HepG2 (cell line): ENCODE results near the gene SLC44A5. TPM values are rescaled to one million over a fixed set of nuclear protein-coding genes. Genes with fewer than 3 reads are reported as not detected.

Source experiments
- ATAC-seq: fragments of 200-7000 bp; cut with Tn5 transposase; 3 replicates; pipeline ENCODE4 v1.9.1; 2020; ENCODE audit warnings: mild to moderate bottlenecking, moderate library complexity
- BruUV-seq: library from RNA; stranded (reverse); fragments of 400-500 nt; replicated peaks from 2 replicates; lab custom pipeline; 2021; lab: Mats Ljungman, UMichigan
- CTCF ChIA-PET: fragments of 300-600 bp; formaldehyde crosslinking; extraction: SDS; loops from one replicate; lab custom pipeline; 2021; ENCODE audit warnings: low total read pairs, inconsistent platforms, low intra/inter-chr PET ratio; lab: Yijun Ruan, JAX
- POLR2A ChIA-PET: fragments of 350-600 bp; sonication (Branson Sonifier 250); formaldehyde crosslinking; loops from one replicate; lab custom pipeline; 2020; ENCODE audit warnings: antibody characterized with exemption, inconsistent platforms; lab: Yijun Ruan, JAX
- DNase-seq: peaks from one replicate; pipeline ENCODE4 v3.0.0-alpha.2; 2015; ENCODE audit warnings: low spot score
- FAIRE-seq: peaks from 3 replicates; lab custom pipeline; 2011; peaks lifted over from hg19 to GRCh38; lab: Jason Lieb, UNC
- H2AFZ ChIP-seq: one replicate; pipeline ENCODE4 v1.6.1; 2011; ENCODE audit warnings: low read length, inconsistent platforms
- H3K27ac ChIP-seq: fragments of 300-600 bp; 3 replicates; pipeline ENCODE4 v1.8.0; 2011; ENCODE audit warnings: mixed run types, mild to moderate bottlenecking, mixed read lengths, low read length, inconsistent platforms; ENCODE audit not compliant: insufficient read depth; ENCODE audit errors: extremely low read length
- H3K27me3 ChIP-seq, 2 experiments: fragments of 200-600 bp in 1 of 2; 2 replicates in 1 of 2; 3 replicates in 1 of 2; pipeline versions ENCODE4 v1.6.0 to v1.8.0; 2011; ENCODE audit warnings: low read length in 2 of 2, mild to moderate bottlenecking in 2 of 2, moderate library complexity in 2 of 2, inconsistent platforms in 1 of 2; ENCODE audit not compliant: insufficient read depth in 2 of 2, control insufficient read depth in 1 of 2
- H3K36me3 ChIP-seq, 2 experiments: fragments of 200-600 bp in 1 of 2; replicated peaks in 1 of 2; 2 replicates in 1 of 2; 3 replicates in 1 of 2; pipeline versions ENCODE4 v1.5.1 to v1.8.0; 2011; ENCODE audit warnings: low read length in 2 of 2, inconsistent platforms in 1 of 2; ENCODE audit not compliant: insufficient read depth in 2 of 2, control insufficient read depth in 1 of 2
- H3K4me1 ChIP-seq: 2 replicates; pipeline ENCODE4 v1.5.1; 2012; ENCODE audit warnings: low read length, inconsistent platforms; ENCODE audit not compliant: insufficient read depth
- H3K4me2 ChIP-seq: 2 replicates; pipeline ENCODE4 v1.6.0; 2011; ENCODE audit warnings: low read depth, low read length, inconsistent platforms
- H3K4me3 ChIP-seq, 3 experiments: fragments of 200-600 bp in 1 of 3; sonication (generic), shearing (Covaris generic) in 1 of 3; replicated peaks in 1 of 3; 2 replicates each; pipeline ENCODE4 v1.5.1; 2011 to 2016; ENCODE audit warnings: low read length in 3 of 3, inconsistent platforms in 2 of 3, low read depth in 2 of 3, mild to moderate bottlenecking in 2 of 3, control low read depth in 1 of 3, mixed read lengths in 1 of 3; ENCODE audit not compliant: insufficient read depth in 1 of 3
- H3K79me2 ChIP-seq: one replicate; pipeline ENCODE4 v1.6.1; 2011; ENCODE audit warnings: low read length, inconsistent platforms; ENCODE audit not compliant: insufficient read depth
- H3K9ac ChIP-seq: 2 replicates; pipeline ENCODE4 v1.6.0; 2011; ENCODE audit warnings: mild to moderate bottlenecking, low read depth, low read length, inconsistent platforms; ENCODE audit not compliant: insufficient read depth
- H3K9me3 ChIP-seq: 2 replicates; pipeline ENCODE4 v1.5.1; 2012; ENCODE audit warnings: mild to moderate bottlenecking, low read length
- H4K20me1 ChIP-seq: 2 replicates; pipeline ENCODE4 v1.6.0; 2011; ENCODE audit warnings: inconsistent platforms, mild to moderate bottlenecking, low read length, moderate library complexity; ENCODE audit not compliant: insufficient read depth
- ATF3 ChIP-seq: sonication (generic); formaldehyde crosslinking; IDR thresholded peaks from 2 replicates; pipeline ENCODE4 v1.4.0; 2020; ENCODE audit warnings: missing genetic modification reagents
- CTCF ChIP-seq: sonication (generic); formaldehyde crosslinking; IDR thresholded peaks from 2 replicates; pipeline ENCODE4 v1.5.0; 2020; ENCODE audit warnings: mild to moderate bottlenecking, missing genetic modification reagents, moderate library complexity
- FOXA1 ChIP-seq, 2 experiments: fragments of 450-650 bp in 1 of 2; sonication (generic) in 1 of 2; formaldehyde crosslinking in 1 of 2; IDR thresholded peaks; 2 replicates each; pipeline versions ENCODE4 v1.4.0 to v1.6.1; 2016 to 2020; ENCODE audit warnings: missing genetic modification reagents in 1 of 2
- HDAC1 ChIP-seq: sonication (generic); formaldehyde crosslinking; IDR thresholded peaks from 2 replicates; pipeline ENCODE4 v1.5.1; 2020; ENCODE audit warnings: mild to moderate bottlenecking, missing genetic modification reagents
- HNF4A ChIP-seq: sonication (generic); formaldehyde crosslinking; IDR thresholded peaks from 2 replicates; pipeline ENCODE4 v1.4.0; 2020; ENCODE audit warnings: missing genetic modification reagents
- HNRNPK ChIP-seq: fragments of 200-400 bp; formaldehyde crosslinking; IDR thresholded peaks from 2 replicates; pipeline ENCODE4 v1.6.1; 2018; ENCODE audit warnings: low read length, low read depth, moderate library complexity, mild to moderate bottlenecking; ENCODE audit not compliant: poor library complexity, severe bottlenecking
- KLF12 ChIP-seq: sonication (generic); formaldehyde crosslinking; IDR thresholded peaks from 2 replicates; pipeline ENCODE4 v1.4.0; 2020; ENCODE audit warnings: missing genetic modification reagents, borderline replicate concordance
- MED1 ChIP-seq: sonication (generic); formaldehyde crosslinking; IDR thresholded peaks from 2 replicates; pipeline ENCODE4 v1.4.0; 2020; ENCODE audit warnings: missing genetic modification reagents
- MIER2 ChIP-seq: IDR thresholded peaks from 2 replicates; pipeline ENCODE4 v1.6.1; 2016; ENCODE audit warnings: missing biosample characterization, missing genetic modification reagents
- MTA3 ChIP-seq: sonication (generic); formaldehyde crosslinking; IDR thresholded peaks from 2 replicates; pipeline ENCODE4 v1.4.0; 2020; ENCODE audit warnings: missing genetic modification reagents
- MTF2 ChIP-seq: sonication (generic); formaldehyde crosslinking; IDR thresholded peaks from 2 replicates; pipeline ENCODE4 v1.5.0; 2020; ENCODE audit warnings: missing genetic modification reagents, borderline replicate concordance
- MYNN ChIP-seq: sonication (generic); formaldehyde crosslinking; IDR thresholded peaks from 2 replicates; pipeline ENCODE4 v1.4.0; 2020; ENCODE audit warnings: mild to moderate bottlenecking, low read depth, missing genetic modification reagents
- TSC22D2 ChIP-seq: sonication (generic); formaldehyde crosslinking; IDR thresholded peaks from 2 replicates; pipeline ENCODE4 v1.5.1; 2020; ENCODE audit warnings: missing genetic modification reagents, mild to moderate bottlenecking, borderline replicate concordance
- ZNF484 ChIP-seq: sonication (generic); formaldehyde crosslinking; IDR thresholded peaks from 2 replicates; pipeline ENCODE4 v1.5.1; 2020; ENCODE audit warnings: mild to moderate bottlenecking, low read depth, missing genetic modification reagents, borderline replicate concordance
- ZSCAN5A ChIP-seq: sonication (generic); formaldehyde crosslinking; IDR thresholded peaks from 2 replicates; pipeline ENCODE4 v1.8.0; 2022; ENCODE audit warnings: mild to moderate bottlenecking, missing genetic modification reagents, borderline replicate concordance
- WGBS: methylation state at CpG from one replicate; pipeline ENCODE4 v1.1.6; 2017; ENCODE audit warnings: low lambda C conversion rate; 5-methylcytosine and 5-hydroxymethylcytosine counted together
- in situ Hi-C: cut with HindIII; loops from 2 replicates; pipeline ENCODE4 v1.10.0; 2017; ENCODE audit warnings: low pct_unique_long_range_greater_than_20kb; ENCODE audit not compliant: extremely low pct_ligation_motif_present
- intact Hi-C: fragments of 100-400 bp; cut with micrococcal nuclease; formaldehyde crosslinking; loops from one replicate; pipeline ENCODE4 v1.10.0; 2022; ENCODE audit not compliant: unreplicated experiment
- polyA plus RNA-seq, 8 experiments: library from polyadenylated mRNA; depleted of rRNA in 3 of 8; stranded (reverse) in 7 of 8; unstranded in 1 of 8; fragments of >200 nt; fragmentation: Illumina TruSeq in 4 of 8; extraction: Trizol in 4 of 8; gene quantifications; 2 replicates each; pipeline versions ENCODE4 v1.2.1 to v1.2.3, GENCODE V29; 2011 to 2016; ENCODE audit warnings: low read depth in 4 of 8, missing spikeins in 1 of 8, mixed read lengths in 1 of 8; ENCODE audit not compliant: insufficient read depth in 1 of 8
- total RNA-seq, 5 experiments: library from RNA; depleted of rRNA; stranded (reverse); fragments of >200 nt; fragmentation: Illumina TruSeq; extraction: Trizol; gene quantifications; 2 replicates each; pipeline ENCODE4 v1.2.3, GENCODE V29; 2016; ENCODE audit warnings: low read depth in 1 of 5

Gene SLC44A5
- total and polyA plus RNA-seq, 2 of the 13 experiments (the other 11 are each of a cell fraction or from before 2014, with no cell fraction given) = 8.0 to 16.0 TPM

- peak; percentile 38; the same call in 1 of the 2 replicates for TF ChIP-seq CTCF (CRISPR knock-in tag)
- no peak for TF ChIP-seq MTF2 (CRISPR knock-in tag)
- no peak for TF ChIP-seq HNRNPK
- no peak for TF ChIP-seq ZSCAN5A (CRISPR knock-in tag)
- TF ChIP-seq HNF4A (CRISPR knock-in tag) = no peak
- TF ChIP-seq FOXA1 (IDR thresholded peaks at IDR 0.05) = no peak
- peak; percentile 69 for TF ChIP-seq FOXA1 (CRISPR knock-in tag; IDR thresholded peaks at IDR 0.05)
- no peak for TF ChIP-seq ZNF484 (CRISPR knock-in tag)
- no peak for TF ChIP-seq KLF12 (CRISPR knock-in tag)
- TF ChIP-seq, all 625 proteins: peak for 3
Observed at GRCh38 chr1:75461808-75462325, 149.0 kb downstream of the SLC44A5 start (continued).

- POLR2A ChIA-PET = no interaction called here
- no peaks in the 10 kb centered on the region for H4K20me1 ChIP-seq
- FAIRE-seq (no peak), DNase-seq (no peak), ATAC-seq (no peak)
- intact Hi-C loops (no loop called here), in situ Hi-C loops (no loop called here)
- H3K9me3 ChIP-seq = peaks cover 4% of the 10 kb centered on the region; the same call in 1 of the 2 replicates
- CTCF ChIA-PET = no interaction called here
- H3K4me3 ChIP-seq = no peak overlapping the region
- no peaks in the 10 kb centered on the region for H3K79me2 ChIP-seq
- H3K4me2 ChIP-seq = no peak overlapping the region
- H3K27ac ChIP-seq = no peak overlapping the region
- 54% methylated on average over 4 of the region's 5 CpGs for WGBS
- no peak overlapping the region for H3K9ac ChIP-seq
- no peaks in the 10 kb centered on the region for H3K27me3 ChIP-seq
- no peak overlapping the region for H2AFZ ChIP-seq
- H3K4me1 ChIP-seq = no peaks in the 10 kb centered on the region
- no TSS peak for BruUV-seq
- H3K36me3 ChIP-seq = no peaks in the 10 kb centered on the region
- TF ChIP-seq TSC22D2 (CRISPR knock-in tag) (no peak), MED1 (CRISPR knock-in tag) (no peak), HDAC1 (CRISPR knock-in tag) (no peak), MIER2 (no peak), MYNN (CRISPR knock-in tag) (no peak), MTA3 (no peak), ATF3 (no peak)
Observed at GRCh38 chr1:75449998-75450397, 160.9 kb downstream of the SLC44A5 start.
